Transverse colon (tissue), 4 donors: ENCODE measurements around the gene MMP11.

ENCODE experiments used
- EP300 ChIP-seq: sonication (generic); formaldehyde crosslinking; IDR thresholded peaks from one replicate; pipeline ENCODE4 v1.6.1; 2017; ENCODE audit warnings: antibody characterized with exemption, low read depth
- POLR2A ChIP-seq: fragments of 450-650 bp; IDR thresholded peaks from one replicate; pipeline ENCODE4 v1.6.1; 2016; ENCODE audit warnings: antibody characterized with exemption, mild to moderate bottlenecking, moderate library complexity
- POLR2AphosphoS5 ChIP-seq, 3 donors: sonication (generic); formaldehyde crosslinking; IDR thresholded peaks; one replicate each; pipeline ENCODE4 v1.6.1; 2016; ENCODE audit warnings: antibody characterized with exemption in 3 of 3
- TF ChIP-seq, protein P1 (sequence below), 5 experiments: fragments of 200-600 bp in 3 of 5; fragments of 450-650 bp in 2 of 5; sonication (generic) in 3 of 5; IDR thresholded peaks; 1 replicate in 2 of 5; 2 replicates in 3 of 5; pipeline ENCODE4 v1.5.1; 2016 to 2017; ENCODE audit warnings: antibody characterized with exemption in 5 of 5, inconsistent platforms in 3 of 5, mild to moderate bottlenecking in 2 of 5, moderate library complexity in 1 of 5

- TF ChIP-seq, protein P1, sequence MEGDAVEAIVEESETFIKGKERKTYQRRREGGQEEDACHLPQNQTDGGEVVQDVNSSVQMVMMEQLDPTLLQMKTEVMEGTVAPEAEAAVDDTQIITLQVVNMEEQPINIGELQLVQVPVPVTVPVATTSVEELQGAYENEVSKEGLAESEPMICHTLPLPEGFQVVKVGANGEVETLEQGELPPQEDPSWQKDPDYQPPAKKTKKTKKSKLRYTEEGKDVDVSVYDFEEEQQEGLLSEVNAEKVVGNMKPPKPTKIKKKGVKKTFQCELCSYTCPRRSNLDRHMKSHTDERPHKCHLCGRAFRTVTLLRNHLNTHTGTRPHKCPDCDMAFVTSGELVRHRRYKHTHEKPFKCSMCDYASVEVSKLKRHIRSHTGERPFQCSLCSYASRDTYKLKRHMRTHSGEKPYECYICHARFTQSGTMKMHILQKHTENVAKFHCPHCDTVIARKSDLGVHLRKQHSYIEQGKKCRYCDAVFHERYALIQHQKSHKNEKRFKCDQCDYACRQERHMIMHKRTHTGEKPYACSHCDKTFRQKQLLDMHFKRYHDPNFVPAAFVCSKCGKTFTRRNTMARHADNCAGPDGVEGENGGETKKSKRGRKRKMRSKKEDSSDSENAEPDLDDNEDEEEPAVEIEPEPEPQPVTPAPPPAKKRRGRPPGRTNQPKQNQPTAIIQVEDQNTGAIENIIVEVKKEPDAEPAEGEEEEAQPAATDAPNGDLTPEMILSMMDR (IDR thresholded peaks at IDR 0.05): no peak
- TF ChIP-seq POLR2AphosphoS5 (IDR thresholded peaks at IDR 0.05) (no peak), EP300 (no peak), POLR2A (no peak)
These were observed 11.6 kb downstream of the MMP11 start for GRCh38 chr22:23784215-23784732.
